ENCODE data around the gene MAPK14.

GRCh38 chr6:36062247-36062646 is 34.6 kb downstream of the MAPK14 start:
- no peak for TF ChIP-seq CHD1 (IDR thresholded peaks at IDR 0.05; ENCODE audit: low read depth, low read length)
- TF ChIP-seq CEBPB (IDR thresholded peaks at IDR 0.05; ENCODE audit: low read depth, low read length), result no peak
- TF ChIP-seq, protein P1, sequence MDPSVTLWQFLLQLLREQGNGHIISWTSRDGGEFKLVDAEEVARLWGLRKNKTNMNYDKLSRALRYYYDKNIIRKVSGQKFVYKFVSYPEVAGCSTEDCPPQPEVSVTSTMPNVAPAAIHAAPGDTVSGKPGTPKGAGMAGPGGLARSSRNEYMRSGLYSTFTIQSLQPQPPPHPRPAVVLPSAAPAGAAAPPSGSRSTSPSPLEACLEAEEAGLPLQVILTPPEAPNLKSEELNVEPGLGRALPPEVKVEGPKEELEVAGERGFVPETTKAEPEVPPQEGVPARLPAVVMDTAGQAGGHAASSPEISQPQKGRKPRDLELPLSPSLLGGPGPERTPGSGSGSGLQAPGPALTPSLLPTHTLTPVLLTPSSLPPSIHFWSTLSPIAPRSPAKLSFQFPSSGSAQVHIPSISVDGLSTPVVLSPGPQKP (IDR thresholded peaks at IDR 0.05; ENCODE audit: borderline replicate concordance, low read depth, low read length), result no peak
- TF ChIP-seq FOS (IDR thresholded peaks at IDR 0.05; ENCODE audit: low read depth, low read length), result no peak
- TF ChIP-seq, protein P2, sequence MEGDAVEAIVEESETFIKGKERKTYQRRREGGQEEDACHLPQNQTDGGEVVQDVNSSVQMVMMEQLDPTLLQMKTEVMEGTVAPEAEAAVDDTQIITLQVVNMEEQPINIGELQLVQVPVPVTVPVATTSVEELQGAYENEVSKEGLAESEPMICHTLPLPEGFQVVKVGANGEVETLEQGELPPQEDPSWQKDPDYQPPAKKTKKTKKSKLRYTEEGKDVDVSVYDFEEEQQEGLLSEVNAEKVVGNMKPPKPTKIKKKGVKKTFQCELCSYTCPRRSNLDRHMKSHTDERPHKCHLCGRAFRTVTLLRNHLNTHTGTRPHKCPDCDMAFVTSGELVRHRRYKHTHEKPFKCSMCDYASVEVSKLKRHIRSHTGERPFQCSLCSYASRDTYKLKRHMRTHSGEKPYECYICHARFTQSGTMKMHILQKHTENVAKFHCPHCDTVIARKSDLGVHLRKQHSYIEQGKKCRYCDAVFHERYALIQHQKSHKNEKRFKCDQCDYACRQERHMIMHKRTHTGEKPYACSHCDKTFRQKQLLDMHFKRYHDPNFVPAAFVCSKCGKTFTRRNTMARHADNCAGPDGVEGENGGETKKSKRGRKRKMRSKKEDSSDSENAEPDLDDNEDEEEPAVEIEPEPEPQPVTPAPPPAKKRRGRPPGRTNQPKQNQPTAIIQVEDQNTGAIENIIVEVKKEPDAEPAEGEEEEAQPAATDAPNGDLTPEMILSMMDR (conservative IDR thresholded peaks at IDR 0.05; ENCODE audit: low read depth, low read length), result no peak
- no peak for TF ChIP-seq POLR2A (IDR thresholded peaks at IDR 0.05; ENCODE audit: low read depth, low read length)
- TF ChIP-seq RFX5 (IDR thresholded peaks at IDR 0.05; ENCODE audit: low read depth, low read length), result no peak
- no peak for TF ChIP-seq BHLHE40 (IDR thresholded peaks at IDR 0.05; ENCODE audit: low read depth, low read length)
- no peak for TF ChIP-seq MAZ (IDR thresholded peaks at IDR 0.05; ENCODE audit: borderline replicate concordance, low read depth, low read length)
- TF ChIP-seq MXI1 (IDR thresholded peaks at IDR 0.05; ENCODE audit: borderline replicate concordance, low read depth, low read length), result no peak
- TF ChIP-seq MAFK (IDR thresholded peaks at IDR 0.05; ENCODE audit: low read depth, low read length), result no peak
